NCI-H2196 treated with DMSO at 0.1 percent for 48 hours (cell line): Measurements from ENCODE around the gene TMEM238.
"Not testable (repeated sequence)": the region's sequence is repeated elsewhere in the genome, so short reads cannot be mapped to it uniquely, and the experiment has no call there.

Source experiments
- DNase-seq: peaks from one replicate; lab custom pipeline; 2025; ENCODE audit not compliant: unreplicated experiment; lab: John Stamatoyannopoulos, UW

The TMEM238 gene

DNA sequence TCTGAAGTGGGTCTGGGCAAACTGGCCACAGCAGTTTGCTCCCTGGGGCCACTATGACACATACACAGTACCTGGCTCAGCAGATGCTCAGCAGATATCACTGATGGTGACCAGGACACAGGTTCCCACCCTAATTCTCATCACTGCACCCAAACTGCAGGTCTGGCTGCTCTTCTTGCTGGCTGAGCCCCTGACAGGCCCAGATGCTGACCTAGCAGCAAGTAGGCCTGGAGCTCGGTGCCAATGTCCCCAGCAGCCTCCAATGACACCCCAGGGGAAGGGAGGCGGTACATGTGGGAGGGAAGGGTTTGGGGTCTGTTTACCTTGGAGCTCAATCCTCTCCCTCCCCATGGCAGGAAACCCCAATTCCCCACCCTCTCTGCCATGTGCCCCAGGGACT, 18.4 kb upstream of the TMEM238 start:
- no peak for DNase-seq

GRCh38 chr19:55401390-55401789, 17.3 kb upstream of the TMEM238 start:
- DNase-seq: not testable (repeated sequence)

DNA sequence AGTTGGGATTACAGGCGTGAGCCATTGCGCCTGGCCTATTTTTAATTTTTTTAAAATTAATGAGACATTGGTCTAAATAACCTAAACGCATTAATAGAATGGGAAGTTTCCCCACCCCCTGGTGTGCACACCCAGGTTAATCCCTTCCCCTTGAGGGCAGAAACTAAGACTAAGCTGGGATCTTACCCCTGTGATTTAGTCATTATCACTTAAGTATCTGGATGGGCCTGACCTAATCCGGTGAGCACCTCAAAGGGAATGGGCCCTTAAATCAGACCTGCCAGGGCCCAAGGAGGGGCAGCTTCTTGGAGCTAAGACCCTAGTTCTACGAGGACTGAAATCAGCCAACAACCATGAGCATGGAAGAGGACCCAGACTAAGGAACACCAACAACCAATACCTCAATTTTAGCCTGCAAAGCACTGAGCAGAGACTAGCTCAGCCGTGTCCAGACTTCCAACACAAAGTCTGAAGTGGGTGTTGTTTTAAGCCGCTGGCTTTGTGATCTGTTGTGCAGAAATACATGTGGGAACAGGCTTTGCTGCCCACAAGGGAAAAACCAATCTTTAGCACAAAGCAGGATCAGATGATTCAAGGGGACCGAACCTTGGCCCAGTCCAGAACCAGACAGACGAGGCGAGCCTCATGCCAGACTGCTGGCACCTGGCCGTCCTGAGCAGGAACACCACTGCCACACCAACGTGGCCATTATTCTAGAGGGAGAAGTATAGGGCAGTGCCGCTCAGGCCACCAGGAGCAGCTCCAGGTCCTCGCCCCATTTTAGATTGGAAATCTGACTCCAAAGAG, 16.4 kb upstream of the TMEM238 start:
- DNase-seq: no peak

- DNase-seq: no peak
Observed at GRCh38 chr19:55398200-55398925, 14.3 kb upstream of the TMEM238 start.

DNA sequence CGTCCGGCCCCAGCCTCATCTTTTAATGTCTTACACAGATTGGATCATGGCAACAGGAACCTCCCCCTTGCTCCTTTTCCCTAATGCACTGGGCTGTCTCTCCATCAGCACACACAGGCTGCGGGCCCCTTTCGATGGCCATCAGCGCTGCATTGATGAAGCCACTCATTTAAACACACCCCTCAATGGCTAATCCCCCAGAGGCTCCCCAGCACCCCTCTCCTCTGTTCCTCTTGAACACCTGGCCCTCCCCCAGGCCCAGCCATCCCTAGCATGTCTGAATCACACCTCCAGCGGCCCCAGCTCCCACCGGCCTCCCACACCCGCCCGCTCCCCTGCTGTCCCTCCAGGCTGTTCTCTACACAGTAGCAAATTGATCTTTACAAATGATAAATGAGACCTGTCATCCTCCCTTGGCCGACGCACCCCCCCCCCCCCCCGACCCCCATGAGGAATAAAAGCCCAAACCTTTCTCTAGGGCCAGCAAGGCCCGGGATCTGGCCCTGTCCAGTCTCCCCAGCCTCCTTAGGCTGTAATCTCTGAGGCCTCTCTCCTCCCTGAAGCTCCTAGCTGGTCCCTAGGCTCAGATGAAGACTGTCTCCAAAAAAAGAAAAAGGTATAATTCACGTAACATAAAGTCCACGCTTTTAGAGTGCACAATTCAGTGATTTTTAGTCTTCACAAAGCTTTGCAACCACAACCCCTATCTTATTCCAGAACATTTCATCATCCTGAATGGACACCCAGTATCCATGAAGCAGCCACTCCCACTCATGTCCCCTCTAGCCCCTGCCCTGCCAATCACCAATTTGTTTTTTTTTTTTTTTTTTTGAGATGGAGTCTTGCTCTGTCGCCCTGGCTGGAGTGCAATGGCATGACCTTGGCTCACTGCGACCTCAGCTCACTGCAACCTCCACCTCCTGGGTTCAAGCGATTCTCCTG, 9.0 kb upstream of the TMEM238 start:
- no peak for DNase-seq

- DNase-seq: no peak
Observed at GRCh38 chr19:55391702-55392615, 7.9 kb upstream of the TMEM238 start.

- no peak for DNase-seq
Observed at GRCh38 chr19:55391191-55391670, 7.1 kb upstream of the TMEM238 start.

DNA sequence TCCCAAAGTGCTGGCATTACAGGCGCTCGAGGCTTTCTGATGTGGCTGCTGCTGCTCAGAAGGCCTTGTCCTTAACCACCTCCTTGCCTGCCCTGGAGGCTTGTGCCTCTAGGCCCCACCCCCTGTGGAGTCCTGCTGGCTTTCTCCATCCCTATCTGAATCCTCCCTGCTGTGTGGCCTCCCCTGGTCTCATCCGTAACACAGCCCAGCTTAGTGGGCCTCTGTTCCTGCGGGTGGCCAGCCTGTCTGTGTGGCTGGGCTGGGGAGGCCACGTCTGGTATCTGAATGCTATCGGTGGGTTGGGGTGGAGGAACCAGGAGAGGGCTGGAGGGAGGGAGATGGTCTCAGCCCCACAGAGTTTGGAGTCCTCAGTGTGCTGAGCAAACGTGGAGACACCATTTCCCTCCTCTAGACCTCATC, 6.4 kb upstream of the TMEM238 start:
- DNase-seq: no peak

- DNase-seq: no peak
Observed at GRCh38 chr19:55389386-55390317, 5.6 kb upstream of the TMEM238 start.

GRCh38 chr19:55387736-55388497, 3.8 kb upstream of the TMEM238 start:
- no peak for DNase-seq

- no peak for DNase-seq
Observed at GRCh38 chr19:55386493-55386971, 2.4 kb upstream of the TMEM238 start.

GRCh38 chr19:55385724-55386492, 1.8 kb upstream of the TMEM238 start, which contains the start of gene RPL28:
RPL28 (plus strand) TSS chr19:55385932; CDS start chr19:55386358, 426 bp downstream.
- peak; percentile 95 for DNase-seq

DNA sequence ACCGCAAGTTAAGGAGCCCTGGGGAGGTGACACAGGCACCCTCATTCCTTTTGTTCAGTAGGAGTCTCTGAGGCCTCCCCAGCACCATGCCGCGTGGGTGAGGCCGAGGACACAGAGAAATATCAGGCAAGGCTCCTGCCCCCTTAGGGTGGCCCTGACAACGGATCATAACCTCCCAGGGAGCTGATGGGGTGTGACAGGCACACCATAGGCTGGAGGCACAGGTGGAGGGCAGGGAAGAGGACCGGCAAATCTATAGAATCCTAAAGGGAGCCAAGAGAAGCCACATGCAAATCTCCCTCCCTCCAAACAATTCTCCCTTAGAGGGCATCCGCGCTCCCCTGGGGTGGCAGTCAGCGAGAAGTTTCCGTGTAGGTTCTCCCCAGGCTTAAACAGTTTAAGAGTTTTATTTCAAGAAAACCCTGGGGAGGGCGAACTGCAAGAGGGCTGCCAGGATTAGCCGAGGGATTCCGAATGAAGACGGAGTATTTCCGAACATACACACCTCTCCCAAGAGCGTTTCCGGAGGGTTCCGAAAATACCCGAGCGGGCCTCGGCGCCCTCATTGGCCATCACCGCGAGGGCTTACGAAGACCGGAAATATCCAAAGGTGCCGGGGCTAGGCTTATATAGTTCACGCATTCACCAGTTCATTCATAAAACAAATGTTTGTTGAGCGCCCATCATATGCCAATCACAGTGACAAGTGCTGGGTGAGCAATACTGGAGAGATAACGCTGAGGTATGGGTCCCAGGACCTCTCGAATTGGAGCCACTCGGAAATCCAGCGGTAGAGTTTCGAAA, 1.0 kb upstream of the TMEM238 start:
- peak; percentile 87 for DNase-seq

DNA sequence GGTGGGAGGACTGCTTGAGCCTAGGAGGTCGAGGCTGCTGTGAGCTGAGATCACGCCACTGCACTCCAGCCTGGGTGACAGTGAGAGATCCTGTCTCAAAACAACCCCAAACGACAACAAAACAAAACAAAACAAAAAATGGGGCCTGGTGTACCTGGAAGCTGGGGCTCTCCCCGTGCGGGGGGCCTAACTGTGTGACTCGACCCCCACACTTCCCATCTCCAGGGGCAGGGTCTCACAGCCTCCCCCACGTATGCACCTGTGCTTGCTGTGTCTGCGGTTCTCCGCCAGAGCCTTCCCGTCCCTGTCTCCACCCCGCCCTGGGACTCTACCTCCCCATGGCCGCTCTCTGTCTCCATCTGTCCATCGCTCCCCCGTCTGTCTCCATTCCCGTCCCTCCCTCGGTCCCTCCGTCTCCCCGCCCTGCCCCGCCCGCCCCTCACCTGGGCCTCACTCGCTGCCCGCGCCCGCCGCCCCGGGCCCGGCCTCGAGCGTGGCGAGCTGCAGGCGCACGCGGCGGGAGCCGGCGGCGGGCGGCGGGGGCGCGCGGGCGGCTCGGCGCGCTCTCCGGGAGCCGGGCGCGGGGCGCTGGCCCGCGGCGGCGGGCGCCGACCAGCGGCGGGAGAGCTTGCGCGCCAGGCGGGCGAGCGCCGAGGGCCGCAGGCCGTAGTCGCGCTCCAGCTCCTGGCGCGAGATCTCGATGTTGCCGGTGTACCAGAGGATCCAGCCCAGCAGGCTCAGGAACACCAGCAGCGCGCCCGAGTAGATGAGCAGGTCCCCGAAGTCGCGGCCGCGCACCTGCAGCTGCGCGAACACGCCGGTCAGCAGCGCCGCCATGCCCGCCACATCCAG, 587 bp downstream of the TMEM238 start:
- peak; percentile 24 for DNase-seq

- DNase-seq: no peak
Observed at GRCh38 chr19:55382522-55383054, 1.5 kb downstream of the TMEM238 start.
